Small intestine (tissue), 7 donors: ENCODE results near the gene BBOX1. TPM values are rescaled to one million over a fixed set of nuclear protein-coding genes. Genes with fewer than 3 reads are reported as not detected.

ENCODE experiments used
- DNase-seq, 2 donors: peaks; one replicate each; pipeline versions ENCODE4 v3.0.0 to v3.0.0-alpha.2; 2013
- FAIRE-seq: peaks from 2 replicates; lab custom pipeline; 2012; peaks lifted over from hg19 to GRCh38; lab: Jason Lieb, UNC
- H3K27ac ChIP-seq, 3 donors: one replicate each; pipeline ENCODE4 v1.5.1; 2013; ENCODE audit warnings: low read length in 2 of 3, mild to moderate bottlenecking in 2 of 3, control low read depth in 1 of 3, inconsistent platforms in 1 of 3, low read depth in 1 of 3, moderate library complexity in 1 of 3
- H3K27me3 ChIP-seq, 3 donors: one replicate each; pipeline ENCODE4 v1.6.1; 2013; ENCODE audit warnings: low read length in 3 of 3, inconsistent platforms in 1 of 3; ENCODE audit not compliant: control insufficient read depth in 3 of 3, insufficient read depth in 3 of 3
- H3K36me3 ChIP-seq, 3 donors: one replicate each; pipeline ENCODE4 v1.6.1; 2013; ENCODE audit warnings: low read length in 3 of 3, inconsistent platforms in 1 of 3, low read depth in 1 of 3, mild to moderate bottlenecking in 1 of 3, moderate library complexity in 1 of 3; ENCODE audit not compliant: control insufficient read depth in 3 of 3, insufficient read depth in 2 of 3
- H3K4me1 ChIP-seq, 3 donors: one replicate each; pipeline ENCODE4 v1.6.1; 2013; ENCODE audit warnings: low read length in 2 of 3, inconsistent platforms in 1 of 3, low read depth in 1 of 3, mild to moderate bottlenecking in 1 of 3, moderate library complexity in 1 of 3; ENCODE audit not compliant: control insufficient read depth in 3 of 3, insufficient read depth in 2 of 3
- H3K4me3 ChIP-seq, 3 donors: one replicate each; pipeline ENCODE4 v1.5.1; 2013; ENCODE audit warnings: low read length in 3 of 3, control low read depth in 1 of 3, inconsistent platforms in 1 of 3, low read depth in 1 of 3, mild to moderate bottlenecking in 1 of 3, moderate library complexity in 1 of 3
- H3K9me3 ChIP-seq, 2 donors: one replicate each; pipeline ENCODE4 v1.6.1; 2013; ENCODE audit warnings: low read depth in 1 of 2, low read length in 1 of 2; ENCODE audit not compliant: control insufficient read depth in 2 of 2, insufficient read depth in 1 of 2
- WGBS, 3 donors: extraction: QIAGEN DNeasy Blood & Tissue Kit; methylation state at CpG; one replicate each; pipeline ENCODE4 v1.1.7; 2013; 5-methylcytosine and 5-hydroxymethylcytosine counted together
- polyA plus RNA-seq, 4 donors: library from polyadenylated mRNA; stranded (reverse) in 3 of 4; unstranded in 1 of 4; fragments of 200-250 nt in 3 of 4; fragments of 120-200 nt in 1 of 4; gene quantifications; one replicate each; pipeline versions ENCODE4 v1.2.1 to v1.2.3, GENCODE V29; 2013
- donor health status: healthy with polysubstance abuse.
- donor health status: control.
- donor health status: control.
- donor health status: Bipolar disorder and iron deficiency.
- donor health status: healthy.

BBOX1 gene
- polyA plus RNA-seq, 4 donors = 2.1 TPM; not detected in 3

- no peak for FAIRE-seq
- no peaks in the 10 kb centered on the region for H3K36me3 ChIP-seq
- H3K4me1 ChIP-seq = no peaks in the 10 kb centered on the region
- DNase-seq = no peak
- H3K9me3 ChIP-seq = peaks cover 0 to 15% of the 10 kb centered on the region in 2 donors
- no peaks in the 10 kb centered on the region for H3K27me3 ChIP-seq
- H3K27ac ChIP-seq = no peak overlapping the region
- H3K4me3 ChIP-seq = no peak overlapping the region
These were observed 98.1 kb downstream of the BBOX1 start for GRCh38 chr11:27138716-27139115.

- Histone ChIP-seq H3K4me3 (no peak overlapping the region), H3K36me3 (no peaks in the 10 kb centered on the region), H3K27ac (no peak overlapping the region), H3K27me3 (no peaks in the 10 kb centered on the region), H3K9me3 (peaks cover 0 to 15% of the 10 kb centered on the region in 2 donors), H3K4me1 (no peaks in the 10 kb centered on the region)
- FAIRE-seq = no peak
- DNase-seq = no peak
These were observed 99.2 kb downstream of the BBOX1 start for GRCh38 chr11:27139742-27140367.

GRCh38 chr11:27141576-27141975 is 101.0 kb downstream of the BBOX1 start:
- FAIRE-seq = no peak
- no peak for DNase-seq
- no peaks in the 10 kb centered on the region for H3K36me3 ChIP-seq
- H3K27me3 ChIP-seq = no peaks in the 10 kb centered on the region
- H3K9me3 ChIP-seq = peaks cover 0 to 8% of the 10 kb centered on the region in 2 donors
- no peak overlapping the region for H3K27ac ChIP-seq
- 89 to 95% (median 89%) methylated on average over 1 of the region's 1 CpG for WGBS, 3 donors
- H3K4me3 ChIP-seq = no peak overlapping the region
- no peaks in the 10 kb centered on the region for H3K4me1 ChIP-seq

GRCh38 chr11:27147916-27148315 is 107.3 kb downstream of the BBOX1 start:
- Histone ChIP-seq H3K36me3 (no peaks in the 10 kb centered on the region), H3K4me3 (no peak overlapping the region), H3K9me3 (no peaks in the 10 kb centered on the region), H3K27me3 (no peaks in the 10 kb centered on the region), H3K4me1 (no peaks in the 10 kb centered on the region), H3K27ac (no peak overlapping the region)
- FAIRE-seq (no peak), DNase-seq (no peak)
- 91 to 100% (median 91%) methylated on average over 1 of the region's 1 CpG for WGBS, 3 donors

GRCh38 chr11:27148506-27148905 is 107.9 kb downstream of the BBOX1 start:
- H3K9me3 ChIP-seq = no peaks in the 10 kb centered on the region
- H3K27ac ChIP-seq = no peak overlapping the region
- DNase-seq (no peak), FAIRE-seq (no peak)
- no peaks in the 10 kb centered on the region for H3K27me3 ChIP-seq
- no peaks in the 10 kb centered on the region for H3K36me3 ChIP-seq
- H3K4me3 ChIP-seq = no peak overlapping the region
- no peaks in the 10 kb centered on the region for H3K4me1 ChIP-seq

- DNase-seq (no peak), FAIRE-seq (no peak)
- no peaks in the 10 kb centered on the region for H3K9me3 ChIP-seq
- no peak overlapping the region for H3K27ac ChIP-seq
- H3K4me1 ChIP-seq = no peaks in the 10 kb centered on the region
- no peak overlapping the region for H3K4me3 ChIP-seq
- no peaks in the 10 kb centered on the region for H3K36me3 ChIP-seq
- H3K27me3 ChIP-seq = no peaks in the 10 kb centered on the region
- WGBS, 3 donors = 89 to 100% (median 95%) methylated on average over 2 of the region's 2 CpGs
These were observed 109.5 kb downstream of the BBOX1 start for GRCh38 chr11:27150098-27150497.

GRCh38 chr11:27153136-27153535 is 112.5 kb downstream of the BBOX1 start:
- no peak overlapping the region for H3K4me3 ChIP-seq
- no peaks in the 10 kb centered on the region for H3K36me3 ChIP-seq
- WGBS, 3 donors = 89 to 97% (median 95%) methylated on average over 1 of the region's 1 CpG
- H3K9me3 ChIP-seq = no peaks in the 10 kb centered on the region
- FAIRE-seq (no peak), DNase-seq (no peak)
- H3K27me3 ChIP-seq = no peaks in the 10 kb centered on the region
- H3K4me1 ChIP-seq = no peaks in the 10 kb centered on the region
- H3K27ac ChIP-seq = no peak overlapping the region

- 30 to 39% (median 32%) methylated on average over 10 of the region's 10 CpGs for WGBS, 3 donors
- FAIRE-seq (no peak), DNase-seq (peak; percentile 69 to 70)
- H3K27ac ChIP-seq = no peak overlapping the region
- no peak overlapping the region for H3K4me3 ChIP-seq
- no peaks in the 10 kb centered on the region for H3K4me1 ChIP-seq
- H3K9me3 ChIP-seq = no peaks in the 10 kb centered on the region
- H3K36me3 ChIP-seq = no peaks in the 10 kb centered on the region
- H3K27me3 ChIP-seq = no peaks in the 10 kb centered on the region
These were observed 118.1 kb downstream of the BBOX1 start for GRCh38 chr11:27158456-27159334.
